Kasumi-1 (cell line): ENCODE data around the gene NCF4.

ENCODE experiments used
- DNase-seq, 2 experiments: peaks; one replicate each; lab custom pipeline; 2025; lab: John Stamatoyannopoulos, UW

Gene NCF4

GRCh38 chr22:36860821-36861659, at the start of gene NCF4:
TSS of gene NCF4 (plus strand) at chr22:36861006. CDS start at chr22:36861172, 166 bp downstream.
- DNase-seq, result peak; percentile 98

DNA sequence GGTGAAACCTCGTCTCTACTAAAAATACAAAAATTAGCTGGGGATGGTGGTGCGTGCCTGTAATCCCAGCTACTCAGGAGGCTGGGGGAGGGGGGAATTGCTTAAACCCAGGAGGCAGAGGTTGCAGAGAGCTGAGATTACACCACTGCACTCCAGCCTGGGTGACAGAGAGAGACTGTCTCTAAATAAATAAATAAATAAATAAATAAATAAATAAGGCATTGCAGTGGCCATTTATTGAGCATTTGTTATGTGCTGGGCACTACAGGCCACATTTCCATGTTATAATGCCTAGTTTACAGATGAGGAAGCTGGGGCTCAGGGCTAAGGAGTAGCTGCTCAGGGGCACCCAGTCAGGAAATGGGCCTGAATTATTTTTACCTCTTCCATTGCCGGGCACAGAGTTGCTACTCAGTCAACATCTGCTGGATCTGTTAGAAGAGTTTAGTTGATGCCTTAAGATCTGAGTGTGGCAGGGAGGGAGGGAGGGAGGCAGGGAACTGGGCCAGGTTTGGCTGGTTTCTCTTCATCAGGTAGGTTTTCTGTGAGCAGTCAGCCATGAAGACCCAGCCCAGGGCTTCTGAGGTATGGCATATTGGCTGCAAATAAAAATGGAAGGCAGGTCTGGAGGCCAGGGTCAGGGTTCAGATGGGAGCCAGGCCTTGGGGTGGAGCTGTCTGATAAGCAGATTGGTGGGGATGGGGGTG, 49.6 kb upstream of the NCF4 start:
- DNase-seq, result no peak

GRCh38 chr22:36814801-36815200, 46.0 kb upstream of the NCF4 start:
- DNase-seq, result no peak

DNA sequence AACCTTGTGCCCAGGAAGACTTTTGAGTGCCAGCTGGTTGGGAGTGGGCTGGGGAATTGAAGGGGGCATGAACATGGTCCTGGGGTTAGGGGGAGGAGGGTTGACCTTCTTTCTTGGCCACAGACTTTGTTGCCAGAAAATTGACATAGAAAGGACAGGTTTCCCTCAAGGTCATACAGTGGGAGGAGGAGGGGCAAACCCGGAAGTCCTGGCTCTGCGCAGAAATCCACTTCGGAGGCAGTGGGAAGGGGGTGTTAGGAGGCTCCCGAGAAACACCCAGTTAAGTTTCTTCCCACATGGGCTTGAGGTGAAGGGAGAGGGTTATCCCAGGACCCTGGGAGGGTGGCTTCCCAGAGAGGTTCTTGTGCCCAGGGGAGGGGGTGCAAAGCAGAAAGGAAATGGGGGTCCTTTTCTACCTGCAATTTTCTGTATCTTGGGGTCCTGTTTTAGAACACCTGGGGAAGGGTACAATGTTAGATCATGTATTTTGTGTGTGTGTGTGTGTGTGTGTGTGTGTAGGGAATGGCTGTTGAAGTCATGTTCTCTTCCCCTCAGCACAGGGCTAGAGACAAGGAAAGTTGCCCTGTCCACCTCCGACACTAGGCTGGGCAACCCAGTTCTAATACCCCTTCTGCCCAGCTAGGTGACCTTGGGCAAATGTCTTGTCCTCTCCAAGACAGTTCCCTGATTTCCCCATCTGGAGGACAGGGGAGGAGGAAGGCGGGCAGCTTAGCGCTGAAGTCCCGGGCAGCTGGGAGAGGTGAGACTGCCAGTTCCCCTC, 45.1 kb upstream of the NCF4 start:
- DNase-seq, result no peak

GRCh38 chr22:36816339-36816635, 44.5 kb upstream of the NCF4 start:
- DNase-seq, result no peak

- DNase-seq, result no peak
These were observed 43.9 kb upstream of the NCF4 start, which contains the start of gene PVALB for GRCh38 chr22:36816636-36817524. TSS of gene PVALB (minus strand) at chr22:36817035. CDS start at chr22:36817005, 30 bp downstream.

DNA sequence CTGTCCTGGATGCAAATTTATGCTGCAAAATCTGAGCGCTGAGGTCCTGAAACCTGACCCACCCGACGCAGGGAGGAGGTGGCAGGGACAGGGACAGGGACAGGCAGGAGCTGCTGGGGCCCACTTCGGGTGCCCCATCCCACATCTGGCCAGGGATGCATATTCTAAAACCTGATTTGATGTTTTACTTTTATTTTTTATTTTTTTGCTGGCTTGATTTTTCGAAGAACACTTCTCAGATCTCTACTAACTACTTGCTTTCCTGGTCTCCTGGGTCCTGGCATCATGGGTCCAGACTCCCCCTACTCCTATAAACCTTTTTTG, 43.3 kb upstream of the NCF4 start:
- no peak for DNase-seq

GRCh38 chr22:36818010-36818642, 42.7 kb upstream of the NCF4 start:
- DNase-seq, result no peak

- DNase-seq, result no peak
These were observed 41.7 kb upstream of the NCF4 start for GRCh38 chr22:36819112-36819511.

- DNase-seq, result no peak
These were observed 38.2 kb upstream of the NCF4 start for GRCh38 chr22:36822581-36822980.

DNA sequence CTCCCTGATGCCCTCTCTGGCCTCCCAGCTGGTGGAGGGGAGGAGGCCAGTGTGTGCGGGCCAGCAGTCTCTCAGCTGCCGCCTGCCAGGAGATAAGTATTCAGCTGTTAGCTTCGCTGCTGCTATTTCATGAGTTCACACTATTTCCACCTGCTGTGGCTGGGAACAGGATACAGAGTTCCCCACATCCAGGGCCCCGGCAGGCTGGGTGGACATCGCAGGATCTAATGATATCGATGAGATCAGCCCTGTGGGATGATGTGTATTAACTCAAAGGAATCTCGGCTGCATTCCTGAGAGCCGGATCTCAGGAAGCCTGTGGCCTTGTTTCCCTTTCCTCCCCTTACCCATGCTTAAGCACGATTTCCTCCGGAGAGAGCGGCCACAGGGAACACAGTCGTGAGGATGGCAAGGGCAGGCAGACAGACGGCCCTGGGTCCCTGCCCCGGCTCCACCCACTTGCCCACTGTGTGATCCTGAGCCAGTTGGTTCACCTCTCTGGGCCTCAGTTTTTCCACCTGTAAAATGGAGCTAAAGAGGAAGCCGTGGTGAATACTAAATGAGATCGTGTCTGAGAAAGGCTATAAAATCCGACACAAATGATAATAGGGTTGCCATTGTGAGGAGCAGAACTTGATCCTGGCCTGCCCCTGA, 37.5 kb upstream of the NCF4 start:
- DNase-seq, result no peak

- DNase-seq, result no peak
These were observed 36.2 kb upstream of the NCF4 start for GRCh38 chr22:36824655-36825054.

GRCh38 chr22:36826262-36826661, 34.5 kb upstream of the NCF4 start:
- no peak for DNase-seq

DNA sequence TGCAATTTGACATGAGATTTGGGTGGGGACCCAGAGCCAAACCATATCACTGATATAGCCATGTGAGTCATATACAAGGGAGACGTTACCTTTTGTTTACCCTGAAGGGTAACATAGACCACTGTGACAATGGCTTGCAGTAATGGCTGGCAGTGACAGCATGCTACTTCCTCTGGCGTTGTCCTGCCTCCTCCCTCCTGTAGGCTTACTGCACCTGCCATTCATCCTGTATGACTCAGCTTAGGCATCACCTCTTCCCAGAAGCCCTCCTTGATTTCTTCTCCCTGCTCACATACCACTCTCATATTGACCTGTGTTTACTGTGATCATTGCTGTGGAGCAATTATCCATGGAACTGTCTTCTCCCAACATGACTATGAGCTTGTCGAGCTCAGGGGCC, 32.0 kb upstream of the NCF4 start:
- no peak for DNase-seq

GRCh38 chr22:36829370-36830002, 31.3 kb upstream of the NCF4 start:
- DNase-seq, result no peak

GRCh38 chr22:36830601-36831000, 30.2 kb upstream of the NCF4 start:
- DNase-seq, result no peak

GRCh38 chr22:36831206-36831605, 29.6 kb upstream of the NCF4 start:
- DNase-seq, result no peak

DNA sequence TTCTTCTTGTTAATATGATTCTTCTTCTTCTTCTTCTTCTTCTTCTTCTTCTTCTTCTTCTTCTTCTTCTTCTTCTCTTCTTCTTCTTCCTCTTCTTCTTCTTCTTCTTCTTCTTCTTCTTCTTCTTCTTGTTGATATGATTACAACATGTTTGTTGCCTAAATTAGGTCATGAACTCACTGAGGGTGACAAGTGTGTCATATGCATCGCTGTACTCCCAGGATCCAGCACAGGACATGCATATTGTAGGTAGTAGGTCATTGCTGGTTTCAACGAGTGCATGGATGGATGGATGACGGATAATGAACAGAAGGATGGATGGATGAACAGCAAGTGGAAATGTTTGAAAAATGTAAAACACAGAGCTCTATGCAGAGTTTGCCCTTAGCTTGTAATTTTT, 29.1 kb upstream of the NCF4 start:
- no peak for DNase-seq

DNA sequence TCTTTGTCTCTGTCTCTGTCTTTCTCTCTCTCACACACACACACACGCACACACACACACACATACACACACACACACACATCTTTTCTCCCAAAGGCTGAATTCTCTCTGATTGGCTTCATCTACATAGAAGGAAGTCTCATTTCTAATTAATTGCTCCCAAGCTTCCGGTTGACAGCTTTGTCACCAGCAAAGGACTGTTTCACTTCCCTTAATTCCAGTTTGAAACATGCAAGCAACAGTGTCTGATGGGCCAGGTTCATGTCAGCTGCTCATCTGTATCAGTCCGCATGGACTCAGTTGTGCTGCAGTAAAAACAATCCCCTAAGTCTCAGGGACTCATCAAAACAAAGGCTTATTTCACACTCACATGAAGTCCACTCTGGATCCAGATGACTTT, 27.7 kb upstream of the NCF4 start:
- DNase-seq, result peak in 1 of 2 experiments; percentile 23

GRCh38 chr22:36835903-36836302, 24.9 kb upstream of the NCF4 start:
- DNase-seq, result no peak
